Mucosa of descending colon (tissue), 3 donors: ENCODE measurements around the gene QDPR. TPM values are rescaled to one million over a fixed set of nuclear protein-coding genes. Genes with fewer than 3 reads are reported as not detected.

Source experiments
- ATAC-seq: fragments of 200-7000 bp; cut with Tn5 transposase; one replicate; pipeline ENCODE4 v1.9.1; 2020; ENCODE audit warnings: mild to moderate bottlenecking, moderate library complexity
- DNase-seq, 3 donors: peaks; one replicate each; pipeline ENCODE4 v3.0.0-alpha.2; 2020
- H3K36me3 ChIP-seq: fragments of 200-600 bp; one replicate; pipeline ENCODE4 v1.8.0; 2021; ENCODE audit warnings: low read depth, mild to moderate bottlenecking
- H3K4me1 ChIP-seq: fragments of 200-600 bp; one replicate; pipeline ENCODE4 v1.8.0; 2021; ENCODE audit warnings: low read depth, mild to moderate bottlenecking
- H3K4me3 ChIP-seq: fragments of 200-600 bp; one replicate; pipeline ENCODE4 v1.8.0; 2021; ENCODE audit warnings: mild to moderate bottlenecking
- H3K9me3 ChIP-seq: fragments of 200-600 bp; one replicate; pipeline ENCODE4 v1.8.0; 2021; ENCODE audit warnings: mild to moderate bottlenecking
- CTCF ChIP-seq: fragments of 200-600 bp; IDR thresholded peaks from one replicate; pipeline ENCODE4 v1.8.0; 2022; ENCODE audit warnings: antibody characterized with exemption, mild to moderate bottlenecking
- intact Hi-C, 2 donors: fragments of 100-400 bp; cut with DNase I in 1 of 2; cut with micrococcal nuclease in 1 of 2; formaldehyde crosslinking; loops; one replicate each; pipeline versions ENCODE4 v1.11.0 to v1.11.1; 2022; cut with DNase I, micrococcal nuclease
- total RNA-seq, 3 donors: library from RNA; stranded (reverse); fragmentation: NEBNext Ultra II Directional in 2 of 3; extraction: Animal tissue kit (Norgen Biotek cat#: 25700) in 2 of 3; gene quantifications; one replicate each; pipeline versions ENCODE4 v1.2.1 to v1.2.4, GENCODE V29; 2021 to 2023
- donor health status: DM: no; HTN: no; CAD: no; lungs with moderate emphysema.
- donor health status: DM: no; HTN: no; CAD: no.
- donor health status: DM: no; HTN: yes; CAD: no.

Gene QDPR
- total RNA-seq, 3 donors from 2014 or later: 18.0 to 27.2 (median 24.1) TPM

DNA sequence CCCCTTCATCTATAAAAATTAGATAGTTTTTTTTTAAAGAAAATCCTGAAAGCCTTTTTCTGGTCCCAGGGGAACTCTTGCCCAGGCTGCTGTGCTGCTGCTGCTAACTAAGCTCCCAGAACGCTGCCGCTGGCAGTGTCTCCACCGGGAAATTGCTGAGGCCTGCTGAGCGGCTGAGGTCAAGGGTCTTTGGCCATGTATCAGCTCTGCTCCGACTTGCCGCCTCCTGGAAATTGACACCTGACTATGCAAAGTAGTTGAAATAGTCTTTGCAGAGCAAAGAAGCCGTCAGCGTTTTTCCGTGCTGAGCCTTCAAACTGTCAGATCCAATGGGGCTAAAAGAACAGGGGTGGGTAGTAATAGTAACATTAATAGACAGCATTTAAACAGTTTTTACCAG is 839 bp downstream of the QDPR start:
- H3K36me3 ChIP-seq: no peaks in the 10 kb centered on the region
- H3K9me3 ChIP-seq: no peaks in the 10 kb centered on the region
- ATAC-seq: peak; percentile 34
- H3K4me1 ChIP-seq: peaks cover 14% of the 10 kb centered on the region
- TF ChIP-seq CTCF: no peak
- peak; percentile 31 to 60 (median 55) for DNase-seq
- intact Hi-C loops: no loop called here
- H3K4me3 ChIP-seq: peak overlapping the region; percentile 63

DNA sequence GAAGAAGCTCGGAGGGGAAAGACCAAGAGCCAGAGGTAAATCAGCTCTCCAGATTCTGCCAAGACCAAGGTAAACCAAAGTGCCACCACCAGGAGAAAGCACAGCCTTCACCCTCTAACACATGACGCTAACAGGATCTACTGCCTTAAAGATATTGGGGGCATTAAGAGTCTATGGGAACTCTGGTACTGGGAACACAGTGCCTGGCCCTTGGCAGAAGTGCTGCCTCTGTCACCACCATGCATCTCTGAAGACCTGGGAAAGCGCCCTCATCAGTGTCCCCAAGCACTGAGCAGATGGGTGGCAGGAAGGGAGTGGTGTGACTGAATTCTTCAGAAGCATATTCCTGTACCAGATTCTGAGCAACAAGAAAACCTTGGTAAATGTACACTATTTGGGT is 1.3 kb downstream of the QDPR start:
- Histone ChIP-seq H3K36me3 (no peaks in the 10 kb centered on the region), H3K4me1 (peaks cover 14% of the 10 kb centered on the region), H3K4me3 (no peak overlapping the region), H3K9me3 (no peaks in the 10 kb centered on the region)
- intact Hi-C loops: no loop called here
- DNase-seq (no peak), ATAC-seq (no peak)
- TF ChIP-seq CTCF: no peak

- H3K36me3 ChIP-seq: no peaks in the 10 kb centered on the region
- H3K4me3 ChIP-seq: no peak overlapping the region
- H3K9me3 ChIP-seq: no peaks in the 10 kb centered on the region
- no peak for ATAC-seq
- no peak for TF ChIP-seq CTCF
- intact Hi-C loops: no loop called here
- no peaks in the 10 kb centered on the region for H3K4me1 ChIP-seq
- no peak for DNase-seq
Measured at GRCh38 chr4:17504081-17504480, 7.8 kb downstream of the QDPR start.

GRCh38 chr4:17502756-17503155 is 9.1 kb downstream of the QDPR start:
- Histone ChIP-seq H3K4me1 (no peaks in the 10 kb centered on the region), H3K9me3 (no peaks in the 10 kb centered on the region), H3K36me3 (no peaks in the 10 kb centered on the region), H3K4me3 (no peak overlapping the region)
- intact Hi-C loops: no loop called here
- DNase-seq: no peak
- no peak for ATAC-seq
- TF ChIP-seq CTCF: no peak

DNA sequence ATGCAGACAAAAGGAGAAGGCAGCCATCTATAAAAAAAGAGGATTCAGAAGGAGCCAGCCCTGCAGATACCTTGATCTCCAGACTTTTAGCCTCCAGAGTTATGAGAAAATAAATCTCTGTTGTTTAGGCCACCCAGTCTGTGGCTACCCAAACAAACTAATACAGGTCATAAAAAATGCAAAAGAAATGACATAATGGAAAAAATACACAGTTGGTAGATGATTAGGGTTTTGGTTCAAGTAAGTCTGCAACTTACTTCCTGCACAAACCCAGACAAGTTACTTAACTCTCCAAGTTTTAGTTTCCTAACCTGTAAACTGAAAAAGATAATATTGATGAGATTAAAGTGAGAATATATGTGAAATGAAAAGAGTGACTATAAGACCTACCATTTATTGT is 11.3 kb downstream of the QDPR start:
- no peaks in the 10 kb centered on the region for H3K9me3 ChIP-seq
- no peak for ATAC-seq
- no peak for TF ChIP-seq CTCF
- H3K4me1 ChIP-seq: no peaks in the 10 kb centered on the region
- H3K36me3 ChIP-seq: no peaks in the 10 kb centered on the region
- no peak for DNase-seq
- intact Hi-C loops: no loop called here
- no peak overlapping the region for H3K4me3 ChIP-seq

DNA sequence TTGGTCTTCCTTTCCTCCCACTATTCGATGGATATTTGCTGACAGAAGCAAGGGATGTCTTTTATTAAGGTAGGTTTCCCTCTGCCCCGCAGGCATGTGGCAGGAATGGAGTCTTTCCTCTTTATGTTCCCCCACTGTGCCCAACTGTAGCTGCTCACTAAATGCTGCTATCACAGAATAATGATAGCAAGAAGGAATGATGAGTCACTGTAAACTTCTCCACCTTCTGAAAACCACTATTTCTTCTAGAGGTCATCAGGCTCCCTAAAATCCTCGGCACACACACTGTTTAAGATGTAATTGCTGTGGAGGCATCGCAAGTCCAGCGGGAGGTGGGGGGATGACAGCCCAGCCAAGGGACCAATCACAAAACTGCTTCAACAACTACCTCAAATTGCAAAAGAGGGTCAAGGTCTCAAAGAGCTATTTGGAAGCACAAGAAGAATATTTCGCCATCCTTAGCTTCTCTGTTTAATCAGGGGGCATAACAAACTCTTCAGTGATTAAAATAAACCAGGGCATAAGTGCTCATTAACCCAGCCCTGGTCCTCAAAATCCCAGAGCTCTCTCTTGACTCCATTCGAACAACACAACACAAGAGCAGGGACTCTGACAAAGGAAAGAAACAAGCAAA is 13.9 kb downstream of the QDPR start:
- Histone ChIP-seq H3K9me3 (no peaks in the 10 kb centered on the region), H3K4me1 (no peaks in the 10 kb centered on the region), H3K36me3 (no peaks in the 10 kb centered on the region), H3K4me3 (no peak overlapping the region)
- no peak for DNase-seq
- no peak for TF ChIP-seq CTCF
- no peak for ATAC-seq
- intact Hi-C loops: no loop called here
